Measurements from ENCODE around the gene NLRP1.
A peak's percentile ranks its signal among the peaks of the same experiment; 100 is the strongest.

The NLRP1 gene

DNA sequence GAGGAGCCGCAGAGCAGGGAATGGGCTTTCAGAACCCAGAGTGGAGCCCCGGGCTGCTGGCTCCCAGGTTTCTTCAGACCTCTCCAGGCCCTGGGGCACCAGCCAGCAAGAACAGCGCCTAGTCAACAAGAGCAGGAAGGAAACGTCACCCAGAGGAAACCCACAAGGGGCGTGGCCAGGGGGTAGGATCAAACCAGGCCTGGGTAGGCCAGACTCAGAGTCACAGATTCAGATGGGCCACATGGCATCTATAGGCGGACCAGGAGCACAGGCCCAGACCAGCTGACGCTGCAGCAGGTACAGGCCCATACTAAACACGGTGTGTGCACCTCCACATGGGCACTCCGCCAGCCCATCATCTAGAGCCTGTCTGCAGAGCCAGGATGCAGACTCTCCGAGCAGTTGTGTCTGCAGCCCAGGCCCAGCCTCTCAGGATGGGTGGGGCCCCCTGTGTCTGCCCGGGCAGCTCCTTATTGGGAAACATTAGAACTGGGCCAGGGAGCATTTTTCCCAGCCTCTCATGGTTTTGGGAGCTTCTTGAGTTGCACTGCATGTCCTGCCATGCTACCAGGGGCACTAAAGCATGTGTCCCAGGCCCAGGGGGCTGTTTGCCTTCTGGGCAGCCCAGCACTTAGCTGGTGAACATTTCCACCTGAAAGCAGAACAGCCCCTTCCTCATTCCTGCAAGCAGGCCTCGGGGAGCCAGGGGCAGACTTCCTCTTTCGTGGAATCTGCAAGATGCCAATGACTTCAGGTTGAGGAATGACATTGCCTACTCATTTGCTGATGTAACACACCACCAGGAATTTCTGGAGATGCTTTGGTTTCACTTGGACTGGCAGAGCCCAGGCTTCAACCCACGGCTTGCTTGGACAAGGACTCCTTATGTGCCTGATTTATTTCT lies at the start of gene NLRP1:
TSS of gene NLRP1 (minus strand) at position 127 of the 904 bp plus-strand sequence. CDS start 552 bp downstream, outside the sequence.
- peak; percentile 97 for DNase-seq

DNA sequence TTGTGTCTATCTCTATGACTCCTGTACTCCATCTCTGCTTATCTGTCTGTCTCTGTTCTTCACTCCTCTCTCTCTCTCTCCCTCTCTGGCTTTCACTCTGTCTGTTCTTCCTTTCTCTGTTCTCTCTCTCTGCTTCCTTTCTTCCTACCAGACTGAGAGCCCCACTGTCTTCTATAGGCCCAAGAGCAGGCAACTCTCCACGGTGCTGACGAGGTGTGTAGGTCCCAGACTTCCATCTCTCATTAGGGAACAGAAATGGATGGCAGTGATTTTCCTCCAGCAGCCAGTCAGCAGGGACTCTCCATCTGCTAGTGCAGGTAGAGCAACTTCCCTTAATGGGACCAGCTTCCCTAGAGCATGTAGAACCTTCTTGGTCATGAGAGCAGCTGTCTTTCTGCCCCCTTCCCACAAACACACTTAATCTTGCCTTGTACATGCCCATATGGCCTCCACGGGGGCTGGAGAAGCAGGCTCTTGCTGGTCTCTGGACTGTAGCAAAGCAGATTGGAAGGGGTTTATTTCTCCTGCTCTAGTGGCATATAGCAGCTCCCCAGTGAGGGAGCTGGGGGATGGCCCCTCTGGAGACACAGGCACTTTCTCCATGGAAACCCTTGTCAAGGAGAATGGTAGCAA lies 47.8 kb upstream of the NLRP1 start:
- no peak for DNase-seq

DNA sequence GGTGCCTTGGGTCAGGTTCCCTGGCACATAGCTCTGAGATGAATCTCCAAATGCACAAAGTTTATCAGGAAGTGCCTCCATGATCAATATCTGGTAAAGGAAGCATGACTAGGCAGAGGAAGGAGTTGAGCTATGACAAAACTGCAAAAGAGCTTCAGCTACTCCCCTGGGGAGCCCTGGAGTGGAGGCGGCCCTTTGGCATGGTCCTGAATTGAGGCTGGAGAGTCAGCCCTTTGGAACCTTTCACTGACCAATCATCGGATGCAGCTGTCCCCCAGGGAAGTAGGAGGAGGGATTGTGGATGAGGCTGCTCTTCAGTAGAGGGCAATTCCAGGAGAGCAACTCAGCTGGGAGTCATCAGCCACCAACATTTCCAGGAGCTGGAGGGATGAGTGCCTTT lies 46.1 kb upstream of the NLRP1 start:
- DNase-seq, result no peak

DNA sequence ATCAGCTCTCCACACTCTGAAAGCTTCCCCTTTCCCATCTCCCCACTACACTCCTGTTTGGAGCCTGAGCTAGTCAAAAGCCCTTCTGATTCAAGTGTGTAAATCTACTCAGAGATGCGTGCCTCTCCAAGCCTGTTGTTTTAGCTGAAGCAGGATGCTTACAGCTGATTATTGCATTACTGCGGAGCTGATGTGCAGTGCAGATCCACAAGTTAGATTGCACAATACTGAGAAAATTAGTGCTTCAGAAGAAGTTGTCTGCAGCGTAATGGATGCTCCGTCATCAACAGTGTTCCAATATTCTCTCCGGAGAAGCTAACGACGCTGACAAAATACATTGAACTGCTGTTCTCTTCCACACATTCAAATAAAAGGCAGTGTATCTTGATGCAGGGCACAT lies 44.8 kb upstream of the NLRP1 start:
- no peak for DNase-seq

DNA sequence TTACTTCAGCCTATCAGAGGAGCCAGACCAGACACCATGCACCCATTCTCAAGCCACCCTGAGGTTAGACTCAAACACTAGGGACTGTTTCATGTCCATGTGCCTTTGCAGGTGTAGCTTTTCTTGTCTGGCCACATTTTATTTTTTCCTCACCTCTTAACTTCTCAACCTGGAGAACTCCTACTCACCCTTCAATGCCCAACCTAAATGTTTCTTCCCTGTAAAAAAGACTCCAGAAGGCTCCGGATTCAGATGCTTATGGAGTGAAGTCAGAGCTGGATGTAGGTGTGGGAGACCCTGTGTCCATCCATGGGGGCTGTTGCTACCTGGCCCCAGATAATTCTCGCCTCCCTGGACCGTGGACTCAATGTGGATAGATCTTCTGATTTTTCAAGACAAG lies 44.0 kb upstream of the NLRP1 start:
- DNase-seq, result no peak

DNA sequence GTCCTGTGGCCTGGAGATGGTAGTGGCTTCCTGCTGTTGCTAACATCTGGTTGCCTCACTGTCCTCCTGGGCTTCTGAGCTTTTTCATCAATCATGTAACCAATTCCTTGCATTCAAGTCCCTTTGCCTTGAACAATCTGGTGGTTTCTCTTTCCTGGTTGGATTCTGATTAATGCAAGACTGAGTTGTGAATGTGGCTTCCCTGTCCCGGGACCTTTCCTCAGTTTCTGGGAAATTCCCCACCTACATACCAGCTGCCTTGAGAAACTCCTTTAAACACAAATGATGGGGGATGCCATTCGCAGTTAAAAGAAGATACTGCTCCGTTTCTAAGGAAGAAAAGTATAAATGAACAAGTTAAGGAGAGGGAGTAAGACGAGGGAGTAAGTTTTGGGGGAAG lies 39.9 kb upstream of the NLRP1 start:
- no peak for DNase-seq

DNA sequence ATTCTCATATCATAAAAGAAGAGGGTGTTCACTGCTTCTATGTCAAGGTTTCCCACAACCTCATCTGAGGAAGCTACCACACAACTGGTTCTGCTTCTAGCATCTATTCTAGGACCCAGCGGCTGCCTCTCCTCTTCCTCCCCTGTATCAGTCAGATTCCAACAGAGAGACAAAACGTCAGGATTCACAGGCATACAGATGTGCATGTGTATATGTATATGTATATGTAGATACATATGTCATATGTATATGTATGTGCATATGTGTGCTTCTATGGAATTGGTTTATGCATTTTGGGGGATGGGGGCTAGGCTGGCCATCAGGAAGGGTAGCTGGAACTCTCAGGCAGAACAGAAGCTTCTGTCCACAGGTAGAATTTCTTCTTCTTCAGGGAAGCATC lies 37.4 kb upstream of the NLRP1 start:
- no peak for DNase-seq

DNA sequence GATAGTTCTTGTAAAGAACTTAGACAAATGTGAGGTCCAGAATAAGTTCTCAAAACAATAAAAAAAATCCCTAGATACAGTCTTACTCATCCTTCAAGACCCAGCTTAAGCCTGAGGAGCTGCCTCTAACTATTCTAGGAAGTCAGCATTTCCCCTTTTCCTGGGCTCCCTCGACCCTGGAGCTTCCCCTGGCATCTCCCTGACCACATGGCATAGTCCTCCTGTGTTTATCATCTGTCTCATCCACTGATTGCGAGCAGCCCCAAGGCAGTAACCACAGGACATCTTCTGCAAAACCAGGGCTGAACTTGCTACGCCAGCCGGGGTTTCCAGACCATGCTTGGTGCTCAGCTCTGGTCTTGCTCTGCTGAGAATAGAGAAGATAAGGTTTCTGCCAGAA lies 36.7 kb upstream of the NLRP1 start:
- no peak for DNase-seq

DNA sequence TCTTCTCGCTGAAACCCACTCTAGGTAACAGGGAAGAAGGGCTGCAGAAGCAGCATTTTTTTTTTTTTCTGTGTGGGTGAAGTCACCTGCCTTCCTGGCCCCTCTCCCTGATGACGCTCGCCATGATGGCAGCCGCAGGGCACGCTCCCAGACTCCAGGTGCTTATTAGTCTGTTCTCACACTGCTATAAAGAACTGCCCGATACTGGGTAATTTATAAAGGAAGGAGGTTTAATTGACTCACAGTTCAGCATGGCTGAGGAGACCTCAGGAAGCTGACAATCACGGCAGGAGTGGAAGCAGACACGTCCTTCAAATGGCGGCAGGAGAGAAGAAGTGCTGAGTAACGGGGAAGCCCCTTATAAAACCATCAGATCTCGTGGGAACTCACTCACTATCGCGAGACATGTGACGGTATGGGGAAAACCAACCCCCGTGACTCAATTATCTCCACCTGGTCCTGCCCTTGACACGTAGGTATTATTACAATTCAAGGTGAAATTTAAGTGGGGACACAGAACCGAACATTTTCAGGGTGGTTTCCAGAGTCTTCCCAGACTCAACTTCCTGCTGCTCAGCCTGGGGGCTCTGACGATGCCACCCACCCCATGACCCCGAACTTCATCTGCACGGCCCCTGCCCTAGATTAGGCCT lies 34.9 kb upstream of the NLRP1 start:
- peak; percentile 21 for DNase-seq

DNA sequence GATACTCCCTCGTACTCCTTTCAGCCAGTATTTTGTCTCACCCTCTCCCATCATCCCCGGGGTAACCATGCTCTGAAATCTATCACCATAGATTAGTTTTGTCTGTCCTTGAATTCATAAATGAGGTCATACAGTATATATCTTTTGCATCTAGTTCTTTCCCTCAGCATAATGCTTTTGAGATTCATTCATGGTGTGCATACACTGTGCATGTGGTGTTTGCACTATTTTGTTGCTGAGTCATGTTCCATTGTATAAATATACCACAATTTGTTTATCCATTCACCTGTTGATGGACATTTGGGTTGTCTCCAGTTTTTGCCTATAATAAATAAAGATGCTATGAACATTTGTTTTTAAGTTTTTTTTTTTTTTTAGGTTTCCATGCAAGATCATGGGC lies 34.2 kb upstream of the NLRP1 start:
- DNase-seq, result no peak

DNA sequence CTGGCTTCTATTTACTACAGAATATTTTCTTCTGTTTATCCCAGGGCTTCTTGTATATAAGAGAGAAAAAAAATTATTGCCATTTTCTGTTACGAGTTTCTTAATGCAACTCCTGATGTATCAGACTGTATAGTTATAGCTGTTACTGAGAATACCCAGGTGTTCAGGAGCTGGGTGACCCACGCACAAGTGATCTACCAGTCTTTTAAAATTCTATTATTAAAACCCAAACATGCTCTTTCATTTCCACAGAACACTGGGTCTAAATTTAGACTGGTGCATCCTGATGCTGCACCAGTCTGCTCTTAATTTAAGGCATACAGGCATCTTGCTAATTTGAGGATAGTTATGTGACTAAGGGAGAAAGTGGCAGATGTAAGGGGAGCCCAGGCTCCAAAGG lies 31.2 kb upstream of the NLRP1 start:
- DNase-seq, result no peak

DNA sequence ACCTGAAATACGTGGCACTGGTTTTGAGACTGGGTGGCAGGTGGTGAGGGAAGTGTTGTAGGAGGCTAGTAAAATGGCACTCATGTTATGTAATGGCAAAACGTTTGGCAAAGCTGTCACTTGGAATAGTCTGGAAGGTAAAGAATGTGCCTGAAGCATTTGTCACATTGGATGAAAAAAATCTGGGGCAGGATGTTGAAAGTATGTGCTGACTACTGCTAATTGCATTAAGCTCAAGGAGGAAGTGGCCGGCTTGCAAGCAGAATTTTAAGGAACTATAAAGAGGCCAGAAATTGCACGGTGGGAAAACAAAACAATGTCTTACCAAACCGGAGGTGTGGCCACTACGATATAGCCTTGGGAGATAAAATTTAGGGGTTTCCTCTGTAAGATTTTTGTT lies 26.6 kb upstream of the NLRP1 start:
- no peak for DNase-seq

DNA sequence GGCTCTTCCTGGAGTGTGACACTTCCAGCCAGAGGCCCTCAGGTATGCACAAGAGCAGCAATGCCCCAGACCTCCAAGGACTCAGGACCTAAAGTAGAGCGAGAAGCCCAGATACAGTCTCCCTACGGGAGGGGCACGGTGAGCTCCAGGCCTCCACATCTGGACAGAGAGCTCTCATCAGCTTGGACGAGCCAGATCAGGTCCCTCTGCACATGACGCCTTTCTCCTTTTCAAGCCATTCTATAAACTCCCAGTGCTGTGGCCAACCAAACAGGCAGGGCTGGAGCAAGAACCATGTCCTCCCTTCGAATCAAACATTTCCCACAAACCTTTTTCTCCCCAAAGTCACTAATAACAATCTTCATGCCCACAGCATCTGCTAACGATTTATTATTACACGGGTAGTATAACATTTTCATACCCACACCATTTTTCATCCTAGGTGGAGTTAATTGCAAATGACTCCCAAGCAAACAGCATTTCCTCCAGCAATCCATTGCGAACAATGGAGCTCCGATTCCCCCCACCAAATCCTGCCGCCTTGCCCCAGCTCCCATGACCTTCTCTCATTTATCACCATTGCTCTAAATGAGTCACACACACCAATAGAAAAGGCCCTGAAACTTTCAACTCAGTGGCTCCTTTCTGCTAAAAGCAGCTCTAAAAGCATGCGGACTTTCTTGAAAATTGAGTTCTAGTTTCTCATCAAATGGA lies 24.2 kb upstream of the NLRP1 start:
- DNase-seq, result no peak

DNA sequence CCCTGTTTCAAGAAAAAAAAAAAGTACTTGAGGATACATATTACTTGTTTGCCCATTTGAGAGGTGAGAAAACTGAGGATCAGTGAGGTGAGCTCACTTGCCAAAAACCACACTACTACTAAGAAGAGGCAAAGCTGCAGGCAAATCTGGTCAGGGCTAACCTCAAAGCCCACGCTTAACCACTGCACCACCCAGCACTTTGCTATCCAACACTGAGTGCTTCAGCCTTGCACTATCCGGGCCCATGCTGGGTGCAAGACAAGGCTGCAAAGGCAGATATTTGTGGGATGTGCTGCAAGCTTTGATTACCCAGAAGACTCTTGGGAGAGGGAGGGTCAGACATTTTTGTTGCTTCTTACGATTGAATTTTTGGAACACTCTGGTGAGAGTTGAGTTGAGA lies 23.6 kb upstream of the NLRP1 start:
- DNase-seq, result no peak

DNA sequence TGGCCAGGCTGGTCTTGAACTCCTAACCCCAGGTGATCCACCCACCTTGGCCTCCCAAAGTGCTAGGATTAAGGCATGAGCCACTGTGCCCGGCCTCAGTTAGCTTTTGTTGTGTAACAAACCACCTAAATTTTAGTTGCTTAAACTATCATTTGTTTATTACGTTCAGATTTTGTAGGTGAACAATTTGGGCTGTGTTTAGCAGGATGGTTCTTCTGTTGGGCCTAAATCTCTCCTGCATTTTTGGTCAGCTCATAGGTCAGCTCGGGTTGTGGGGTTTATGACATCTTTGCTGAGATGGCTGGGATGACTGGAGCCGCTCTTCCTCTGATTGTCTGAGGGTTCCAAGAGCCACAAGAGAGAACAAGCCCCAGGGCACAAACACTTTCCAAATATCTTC lies 21.1 kb upstream of the NLRP1 start:
- DNase-seq, result no peak

DNA sequence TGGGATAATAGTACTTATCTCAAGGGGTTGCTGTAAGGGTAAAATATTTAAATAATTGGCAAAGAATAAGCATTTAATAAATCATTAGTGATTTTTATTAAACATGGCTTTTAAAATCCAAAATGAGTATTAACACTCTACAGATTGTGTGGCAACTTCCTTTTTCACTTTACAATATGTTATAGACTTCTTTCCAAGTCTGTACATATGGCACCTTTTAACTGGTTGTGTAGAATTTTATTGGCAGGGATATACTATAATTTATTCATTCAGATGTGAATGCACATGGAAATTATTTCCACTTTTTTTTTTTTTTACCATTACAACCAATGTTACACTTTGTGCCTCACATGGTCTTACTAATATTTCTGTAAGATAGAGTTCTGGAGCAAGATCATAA lies 15.7 kb upstream of the NLRP1 start:
- DNase-seq, result no peak

DNA sequence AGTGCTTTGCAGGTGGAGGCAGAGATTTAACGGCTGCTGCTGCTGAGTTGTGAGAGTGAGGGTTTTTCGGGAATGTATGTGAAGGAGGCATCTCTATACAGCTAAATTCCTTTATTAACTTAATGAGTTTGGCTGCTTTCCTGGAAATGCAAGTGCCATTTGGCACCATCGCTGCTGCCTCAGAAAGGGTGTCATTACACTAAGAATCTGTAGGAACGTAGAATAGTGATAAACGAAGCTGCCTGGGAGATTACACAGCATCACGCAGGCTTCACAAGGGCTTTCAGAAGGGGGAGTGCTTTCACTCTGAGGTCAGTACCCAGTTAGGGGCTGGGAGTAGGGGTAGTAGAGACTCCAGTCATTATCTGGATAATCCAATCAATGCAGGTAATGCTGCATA lies 14.1 kb upstream of the NLRP1 start:
- no peak for DNase-seq

DNA sequence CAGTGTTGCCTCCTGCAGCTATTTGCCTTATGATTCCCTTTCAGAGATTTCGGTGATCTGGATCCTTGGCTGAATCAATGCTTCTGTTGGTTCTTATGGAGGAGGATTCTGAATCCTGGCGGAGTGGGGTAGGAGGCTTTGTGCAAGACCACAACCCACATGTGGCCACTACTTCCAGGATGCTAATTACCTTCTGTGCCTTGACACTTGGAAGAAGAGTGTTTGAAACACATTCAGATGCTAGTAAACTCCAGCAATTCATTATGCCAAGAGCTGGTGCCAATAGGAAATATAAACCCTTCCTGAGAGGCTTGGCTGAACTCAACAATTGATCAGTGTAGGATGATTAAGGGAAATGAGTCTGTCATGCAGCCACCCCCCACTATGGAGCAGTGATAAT lies 12.1 kb upstream of the NLRP1 start:
- DNase-seq, result no peak

DNA sequence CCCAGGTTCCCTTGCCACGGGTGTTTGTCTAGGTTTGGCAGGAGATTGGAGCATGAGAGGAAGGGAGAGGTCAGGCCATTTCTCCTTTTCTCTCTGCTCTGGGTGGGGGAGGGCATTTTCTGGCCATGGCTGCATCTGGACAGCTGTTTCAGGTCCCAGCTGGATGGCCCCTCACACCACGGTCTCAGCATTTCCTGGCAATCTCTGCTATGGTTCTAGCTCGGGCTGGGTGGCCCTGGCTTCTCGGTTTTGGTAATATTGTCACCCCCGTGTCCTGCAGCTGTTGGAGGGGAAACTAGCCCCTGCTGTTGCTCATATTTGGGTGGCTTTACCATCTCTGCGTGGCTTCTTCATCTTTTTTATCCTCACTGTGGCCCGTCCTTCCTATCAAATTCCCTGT lies 11.5 kb upstream of the NLRP1 start:
- no peak for DNase-seq

DNA sequence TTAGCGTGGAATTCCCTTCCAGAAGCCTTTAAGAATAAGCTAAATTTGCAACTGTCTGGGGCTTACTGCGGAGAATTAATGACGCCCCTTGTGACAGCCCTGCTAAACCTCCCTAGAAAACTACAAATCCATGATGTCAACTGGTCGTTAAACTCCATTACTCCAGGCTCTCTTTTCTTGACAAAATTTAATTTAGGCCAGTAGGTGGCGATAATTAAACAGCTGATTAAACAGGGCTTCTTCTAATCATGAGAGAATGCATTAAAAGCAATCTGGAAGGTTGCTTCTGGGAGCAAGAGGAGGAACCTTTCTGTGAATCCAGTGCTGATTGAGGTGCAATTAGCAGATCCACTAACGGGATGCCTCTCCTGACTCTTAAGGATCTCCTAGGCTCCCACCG lies 8.1 kb upstream of the NLRP1 start:
- DNase-seq, result peak; percentile 59

DNA sequence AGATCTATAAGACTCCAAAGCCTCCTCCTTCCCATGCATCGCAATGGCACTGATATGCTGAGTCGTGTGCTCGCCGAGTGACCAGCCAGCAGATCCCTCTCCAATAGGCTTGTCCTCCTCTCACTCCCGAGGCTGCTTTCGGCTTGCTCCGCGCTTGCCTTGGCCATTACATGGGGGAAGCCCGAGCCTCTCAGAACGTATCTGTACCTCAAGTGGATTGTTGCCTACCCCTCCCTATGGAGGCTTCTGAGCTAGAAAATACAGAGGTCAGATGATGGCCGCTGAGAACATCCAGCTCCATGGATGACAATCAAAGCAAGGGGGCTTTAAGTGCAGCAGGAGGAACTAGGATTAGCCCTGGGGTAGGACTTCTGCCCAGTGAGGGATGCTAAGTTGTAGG lies 7.7 kb upstream of the NLRP1 start:
- no peak for DNase-seq

DNA sequence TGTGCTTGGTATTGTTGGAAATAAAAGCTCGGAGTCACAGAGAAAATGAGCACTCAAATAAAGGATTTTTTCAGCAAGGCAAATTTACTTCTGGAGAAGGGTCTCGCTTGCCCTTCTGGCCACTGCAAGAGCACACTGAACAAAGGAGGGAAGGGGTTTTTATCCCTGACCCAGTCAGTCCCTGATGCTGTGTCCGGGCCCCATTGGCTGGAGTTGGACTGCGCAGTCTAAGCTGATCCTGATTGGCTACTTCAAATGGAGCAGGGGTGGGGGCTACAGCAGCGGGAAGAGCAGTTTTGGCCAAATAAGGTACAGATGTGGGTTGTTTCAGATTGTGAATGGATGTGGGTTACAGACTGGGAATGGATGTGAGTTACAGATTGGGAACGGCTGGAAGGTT lies 4.3 kb upstream of the NLRP1 start:
- DNase-seq, result no peak

DNA sequence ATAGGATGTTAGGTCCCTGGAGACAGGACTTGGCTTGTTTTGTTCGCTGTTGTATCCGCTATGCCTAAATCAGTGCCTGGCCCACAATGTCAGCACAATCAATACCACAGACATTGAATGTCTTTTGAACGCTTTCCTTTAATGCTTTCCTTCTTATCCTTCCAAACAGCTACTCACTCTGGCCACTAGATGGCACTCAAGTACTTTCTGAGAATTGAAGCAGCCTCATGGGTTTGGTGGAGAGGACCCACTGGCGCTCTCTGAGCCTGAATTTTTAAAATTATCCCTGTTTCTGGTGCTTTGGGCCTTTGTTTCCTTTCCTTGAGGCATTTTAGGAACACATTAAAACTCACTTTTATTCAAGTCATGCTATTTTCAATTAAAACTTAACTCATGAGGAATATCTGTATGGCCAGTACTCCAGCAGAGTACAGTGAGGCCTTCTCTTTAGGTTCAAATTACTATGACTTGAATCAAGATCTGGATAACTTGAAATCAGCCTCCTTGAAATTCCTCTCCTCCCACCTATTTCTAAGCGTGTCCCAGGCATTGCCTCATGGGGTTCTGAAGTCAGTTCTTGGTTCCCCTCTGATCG lies 3.2 kb upstream of the NLRP1 start:
- peak; percentile 76 for DNase-seq

All from activated CD4-positive, alpha-beta T cell treated with anti-CD3 and anti-CD28 coated beads, Interleukin-2, amount 50 U/mL, for 16 hours (primary cell).